ACC112 (cell line): Measurements from ENCODE around the gene CTNS.

Experiments used
- H2AFZ ChIP-seq: fragments of 200-600 bp; sonication (generic); one replicate; pipeline ENCODE4 v1.6.0; 2017; ENCODE audit warnings: antibody characterized with exemption, low read length; ENCODE audit not compliant: unreplicated experiment
- H3K27ac ChIP-seq: fragments of 200-600 bp; sonication (generic); 2 replicates; pipeline ENCODE4 v1.5.1; 2014; ENCODE audit warnings: low read depth, mild to moderate bottlenecking, antibody characterized with exemption, low read length, moderate library complexity
- H3K27me3 ChIP-seq: fragments of 200-600 bp; sonication (generic); 2 replicates; pipeline ENCODE4 v1.6.1; 2014; ENCODE audit warnings: mild to moderate bottlenecking, antibody characterized with exemption, low read length, moderate library complexity, mixed read lengths; ENCODE audit not compliant: insufficient read depth
- H3K36me3 ChIP-seq: fragments of 200-600 bp; sonication (generic); 2 replicates; pipeline ENCODE4 v1.6.1; 2016; ENCODE audit warnings: mild to moderate bottlenecking, antibody characterized with exemption, low read length, moderate library complexity, mixed read lengths; ENCODE audit not compliant: insufficient read depth
- H3K4me1 ChIP-seq: fragments of 200-600 bp; sonication (generic); one replicate; pipeline ENCODE4 v1.6.1; 2016; ENCODE audit warnings: low read length, mixed read lengths; ENCODE audit not compliant: insufficient read depth, unreplicated experiment, control insufficient read depth
- H3K4me3 ChIP-seq: fragments of 200-600 bp; sonication (generic); 2 replicates; pipeline ENCODE4 v1.5.1; 2014; ENCODE audit warnings: mild to moderate bottlenecking, low read depth, low read length
- H3K79me2 ChIP-seq: fragments of 200-600 bp; sonication (generic); one replicate; pipeline ENCODE4 v1.6.0; 2016; ENCODE audit warnings: low read length; ENCODE audit not compliant: control insufficient read depth, unreplicated experiment, insufficient read depth

The CTNS gene

GRCh38 chr17:3660311-3660891, 23.8 kb downstream of the CTNS start:
- no peaks in the 10 kb centered on the region for H3K36me3 ChIP-seq
- peaks cover 22% of the 10 kb centered on the region for H3K4me1 ChIP-seq
- peak overlapping the region; percentile 49; the same call in 1 of the 2 replicates for H3K27ac ChIP-seq
- H3K27me3 ChIP-seq, result no peaks in the 10 kb centered on the region
- H3K79me2 ChIP-seq, result peaks cover 8% of the 10 kb centered on the region
- H2AFZ ChIP-seq, result no peak overlapping the region
- H3K4me3 ChIP-seq, result no peak overlapping the region

- no peaks in the 10 kb centered on the region for H3K27me3 ChIP-seq
- H3K36me3 ChIP-seq, result no peaks in the 10 kb centered on the region
- H3K4me3 ChIP-seq, result no peak overlapping the region
- no peak overlapping the region for H3K27ac ChIP-seq
- H3K79me2 ChIP-seq, result peaks cover 29% of the 10 kb centered on the region
- H2AFZ ChIP-seq, result no peak overlapping the region
- H3K4me1 ChIP-seq, result peaks cover 33% of the 10 kb centered on the region
Observed at GRCh38 chr17:3663102-3664011, 26.8 kb downstream of the CTNS start.

GRCh38 chr17:3665834-3666233, 29.3 kb downstream of the CTNS start:
- no peak overlapping the region for H3K27ac ChIP-seq
- peaks cover 50% of the 10 kb centered on the region for H3K79me2 ChIP-seq
- H3K36me3 ChIP-seq, result no peaks in the 10 kb centered on the region
- H3K4me1 ChIP-seq, result peaks cover 21% of the 10 kb centered on the region
- H3K4me3 ChIP-seq, result no peak overlapping the region
- H2AFZ ChIP-seq, result no peak overlapping the region
- H3K27me3 ChIP-seq, result no peaks in the 10 kb centered on the region

- Histone ChIP-seq H3K36me3 (no peaks in the 10 kb centered on the region), H3K27me3 (no peaks in the 10 kb centered on the region), H3K4me3 (peak overlapping the region; percentile 88), H3K4me1 (peaks cover 21% of the 10 kb centered on the region), H3K79me2 (peaks cover 50% of the 10 kb centered on the region), H2AFZ (no peak overlapping the region), H3K27ac (no peak overlapping the region)
Observed at GRCh38 chr17:3666516-3666915, 30.0 kb downstream of the CTNS start.

GRCh38 chr17:3667366-3668278, 31.1 kb downstream of the CTNS start:
- H3K27ac ChIP-seq, result peak overlapping the region; percentile 85
- H3K79me2 ChIP-seq, result peaks cover 50% of the 10 kb centered on the region
- H3K36me3 ChIP-seq, result no peaks in the 10 kb centered on the region

GRCh38 chr17:3668279-3669084, 31.9 kb downstream of the CTNS start, which contains the start of the genes EMC6 and TAX1BP3:
Gene EMC6, plus strand, starts transcription at chr17:3668812. Its CDS starts 335 bp downstream, at chr17:3669147.
Gene TAX1BP3, minus strand, starts transcription at chr17:3668578. Its CDS starts 52 bp downstream, at chr17:3668526.
- H2AFZ ChIP-seq, result peak within 1 kb of the TSS; percentile 69
- H3K36me3 ChIP-seq, result no peaks in the 10 kb centered on the region
- no peaks in the 10 kb centered on the region for H3K27me3 ChIP-seq
- H3K4me1 ChIP-seq, result peaks cover 21% of the 10 kb centered on the region
- peaks cover 50% of the 10 kb centered on the region for H3K79me2 ChIP-seq
- H3K4me3 ChIP-seq, result peak within 1 kb of the TSS; percentile 88
- peak within 1 kb of the TSS; percentile 85 for H3K27ac ChIP-seq

More at GRCh38 chr17:3667366-3668278, 31.1 kb downstream of the CTNS start:
- H2AFZ ChIP-seq, result no peak overlapping the region
- no peaks in the 10 kb centered on the region for H3K27me3 ChIP-seq
- H3K4me1 ChIP-seq, result peaks cover 21% of the 10 kb centered on the region
- H3K4me3 ChIP-seq, result peak overlapping the region; percentile 88

- H3K4me1 ChIP-seq, result peaks cover 21% of the 10 kb centered on the region
- H3K36me3 ChIP-seq, result no peaks in the 10 kb centered on the region
- peak overlapping the region; percentile 69 for H2AFZ ChIP-seq
- H3K79me2 ChIP-seq, result peaks cover 50% of the 10 kb centered on the region
- H3K27ac ChIP-seq, result peak overlapping the region; percentile 38; the same call in 1 of the 2 replicates
- peak overlapping the region; percentile 88 for H3K4me3 ChIP-seq
- no peaks in the 10 kb centered on the region for H3K27me3 ChIP-seq
Observed at GRCh38 chr17:3669085-3669347, 32.5 kb downstream of the CTNS start.

GRCh38 chr17:3669548-3669947, 33.0 kb downstream of the CTNS start:
- peak overlapping the region; percentile 88 for H3K4me3 ChIP-seq
- H3K36me3 ChIP-seq, result no peaks in the 10 kb centered on the region
- H3K27me3 ChIP-seq, result no peaks in the 10 kb centered on the region
- peaks cover 21% of the 10 kb centered on the region for H3K4me1 ChIP-seq
- H3K79me2 ChIP-seq, result peaks cover 49% of the 10 kb centered on the region
- H3K27ac ChIP-seq, result no peak overlapping the region
- H2AFZ ChIP-seq, result no peak overlapping the region

- H3K4me1 ChIP-seq, result peaks cover 9% of the 10 kb centered on the region
- H3K79me2 ChIP-seq, result peaks cover 23% of the 10 kb centered on the region
- H3K36me3 ChIP-seq, result no peaks in the 10 kb centered on the region
- H3K27ac ChIP-seq, result no peak overlapping the region
- H3K4me3 ChIP-seq, result no peak overlapping the region
- no peaks in the 10 kb centered on the region for H3K27me3 ChIP-seq
- no peak overlapping the region for H2AFZ ChIP-seq
Observed at GRCh38 chr17:3672571-3672970, 36.0 kb downstream of the CTNS start.

- Histone ChIP-seq H3K36me3 (no peaks in the 10 kb centered on the region), H3K4me1 (no peaks in the 10 kb centered on the region), H3K27me3 (no peaks in the 10 kb centered on the region), H2AFZ (no peak overlapping the region), H3K27ac (no peak overlapping the region), H3K4me3 (no peak overlapping the region), H3K79me2 (no peaks in the 10 kb centered on the region)
Observed at GRCh38 chr17:3675886-3676285, 39.3 kb downstream of the CTNS start.
